H1 (cell line): ENCODE measurements around the gene MED31. TPM values are rescaled to one million over a fixed set of nuclear protein-coding genes. Genes with fewer than 3 reads are reported as not detected.

Experiments used
- CTCF ChIA-PET: fragments of 300-600 bp; sonication (Branson Sonifier 250); formaldehyde crosslinking; loops from one replicate; lab custom pipeline; 2021; ENCODE audit not compliant: partially characterized antibody; lab: Charles Lee
- POLR2A ChIA-PET: fragments of 300-600 bp; sonication (Branson Sonifier 250); formaldehyde crosslinking; loops from one replicate; lab custom pipeline; 2021; ENCODE audit warnings: inconsistent platforms; ENCODE audit not compliant: partially characterized antibody; lab: Charles Lee
- DNase-seq, 2 experiments: peaks; one replicate each; pipeline versions ENCODE4 v3.0.0 to v3.0.0-alpha.2; 2010 to 2022; ENCODE audit warnings: low spot score in 2 of 2, low read depth in 1 of 2, mixed read lengths in 1 of 2
- FAIRE-seq: peaks from 2 replicates; lab custom pipeline; 2011; peaks lifted over from hg19 to GRCh38; lab: Jason Lieb, UNC
- H2AFZ ChIP-seq: 2 replicates; pipeline ENCODE4 v1.8.1; 2012; ENCODE audit warnings: low read length, inconsistent platforms
- H2AK5ac ChIP-seq: 2 replicates; pipeline ENCODE4 v1.6.1; 2013; ENCODE audit warnings: low read depth, low read length
- H2BK120ac ChIP-seq: replicated peaks from 2 replicates; pipeline ENCODE3; 2013; ENCODE audit warnings: low read depth, low read length, inconsistent platforms
- H2BK12ac ChIP-seq: 2 replicates; pipeline ENCODE4 v1.6.1; 2013; ENCODE audit warnings: low read depth, low read length
- H2BK15ac ChIP-seq: 2 replicates; pipeline ENCODE4 v1.6.1; 2013; ENCODE audit warnings: low read length
- H2BK20ac ChIP-seq: 2 replicates; pipeline ENCODE4 v1.6.1; 2013; ENCODE audit warnings: low read length
- H2BK5ac ChIP-seq: 2 replicates; pipeline ENCODE4 v1.6.1; 2013; ENCODE audit warnings: low read depth, low read length
- H3K14ac ChIP-seq: 2 replicates; pipeline ENCODE4 v1.6.1; 2013; ENCODE audit warnings: inconsistent platforms; ENCODE audit not compliant: insufficient read length
- H3K18ac ChIP-seq: 2 replicates; pipeline ENCODE4 v1.6.1; 2013; ENCODE audit warnings: low read length; ENCODE audit errors: extremely low read depth
- H3K23ac ChIP-seq: 2 replicates; pipeline ENCODE4 v1.6.1; 2013; ENCODE audit warnings: inconsistent platforms; ENCODE audit not compliant: insufficient read length
- H3K23me2 ChIP-seq: 2 replicates; pipeline ENCODE4 v1.6.1; 2013; ENCODE audit warnings: low read depth, low read length
- H3K27ac ChIP-seq: 2 replicates; pipeline ENCODE4 v1.6.1; 2011; ENCODE audit warnings: low read depth, low read length, inconsistent platforms
- H3K27me3 ChIP-seq, 4 experiments: replicated peaks in 1 of 4; 1 replicate in 1 of 4; 2 replicates in 3 of 4; pipeline versions ENCODE4 v1.6.1 to v1.8.1; 2011 to 2013; ENCODE audit warnings: low read length in 3 of 4, mild to moderate bottlenecking in 3 of 4, inconsistent platforms in 2 of 4, mixed read lengths in 2 of 4, moderate library complexity in 1 of 4; ENCODE audit not compliant: control insufficient read depth in 3 of 4, insufficient read depth in 3 of 4; ENCODE audit errors: extremely low read depth in 1 of 4
- H3K36me3 ChIP-seq, 4 experiments: 2 replicates each; pipeline versions ENCODE4 v1.6.1 to v1.8.1; 2011 to 2013; ENCODE audit warnings: mild to moderate bottlenecking in 4 of 4, low read length in 3 of 4, moderate library complexity in 2 of 4, control low read depth in 1 of 4, inconsistent platforms in 1 of 4; ENCODE audit not compliant: insufficient read depth in 4 of 4, control insufficient read depth in 2 of 4
- H3K4ac ChIP-seq: replicated peaks from 2 replicates; pipeline ENCODE3; 2013; ENCODE audit warnings: low read length, low read depth, mixed read lengths, inconsistent platforms; ENCODE audit not compliant: insufficient read length
- H3K4me1 ChIP-seq, 4 experiments: replicated peaks in 1 of 4; 1 replicate in 1 of 4; 2 replicates in 3 of 4; pipeline versions ENCODE4 v1.6.1 to v1.8.1; 2011 to 2013; ENCODE audit warnings: low read length in 3 of 4, inconsistent platforms in 2 of 4, mixed read lengths in 1 of 4; ENCODE audit not compliant: insufficient read depth in 4 of 4, control insufficient read depth in 3 of 4
- H3K4me2 ChIP-seq, 2 experiments: 2 replicates each; pipeline versions ENCODE4 v1.6.1 to v1.8.1; 2011 to 2013; ENCODE audit warnings: low read depth in 2 of 2, low read length in 2 of 2, control low read depth in 1 of 2, inconsistent platforms in 1 of 2, mild to moderate bottlenecking in 1 of 2; ENCODE audit not compliant: insufficient read depth in 1 of 2
- H3K4me3 ChIP-seq, 4 experiments: fragments of 200-600, 300-600 bp in 1 of 4; sonication (generic), shearing (Covaris generic), sonication (Bioruptor Twin) in 1 of 4; 2 replicates each; pipeline versions ENCODE4 v1.5.1 to v1.8.1; 2011 to 2016; ENCODE audit warnings: low read length in 4 of 4, low read depth in 3 of 4, control low read depth in 2 of 4, inconsistent platforms in 2 of 4, mild to moderate bottlenecking in 2 of 4, mixed read lengths in 1 of 4, moderate library complexity in 1 of 4; ENCODE audit not compliant: insufficient read depth in 2 of 4; ENCODE audit errors: extremely low read depth in 1 of 4
- H3K56ac ChIP-seq: replicated peaks from 2 replicates; pipeline ENCODE3; 2013; ENCODE audit warnings: low read depth, mild to moderate bottlenecking, mixed read lengths, low read length, inconsistent platforms; ENCODE audit not compliant: insufficient read length
- H3K79me1 ChIP-seq: 2 replicates; pipeline ENCODE4 v1.6.1; 2013; ENCODE audit warnings: low read depth, low read length, control low read depth
- H3K79me2 ChIP-seq, 2 experiments: 2 replicates each; pipeline versions ENCODE4 v1.6.1 to v1.8.1; 2012 to 2013; ENCODE audit warnings: low read length in 2 of 2, mild to moderate bottlenecking in 2 of 2, inconsistent platforms in 1 of 2; ENCODE audit not compliant: insufficient read depth in 2 of 2, control insufficient read depth in 1 of 2
- H3K9ac ChIP-seq, 4 experiments: replicated peaks in 1 of 4; 1 replicate in 1 of 4; 2 replicates in 3 of 4; pipeline versions ENCODE4 v1.6.1 to v1.8.1; 2011 to 2013; ENCODE audit warnings: low read depth in 3 of 4, low read length in 3 of 4, control low read depth in 2 of 4, mild to moderate bottlenecking in 2 of 4, moderate library complexity in 2 of 4, inconsistent platforms in 1 of 4; ENCODE audit errors: extremely low read depth in 1 of 4
- H3K9me3 ChIP-seq, 2 experiments: 2 replicates each; pipeline versions ENCODE4 v1.6.1 to v1.8.1; 2012 to 2013; ENCODE audit warnings: mild to moderate bottlenecking in 2 of 2, moderate library complexity in 2 of 2, control low read depth in 1 of 2, inconsistent platforms in 1 of 2, low read depth in 1 of 2, low read length in 1 of 2, mixed read lengths in 1 of 2; ENCODE audit not compliant: insufficient read depth in 2 of 2
- H4K20me1 ChIP-seq, 2 experiments: replicated peaks in 1 of 2; 2 replicates each; pipeline versions ENCODE3 to v1.8.1; 2011 to 2013; ENCODE audit warnings: inconsistent platforms in 2 of 2, low read length in 2 of 2, mild to moderate bottlenecking in 1 of 2; ENCODE audit not compliant: insufficient read depth in 2 of 2, control insufficient read depth in 1 of 2
- H4K5ac ChIP-seq: 2 replicates; pipeline ENCODE4 v1.6.1; 2013; ENCODE audit warnings: low read length, low read depth, mixed read lengths, inconsistent platforms; ENCODE audit not compliant: insufficient read length
- H4K8ac ChIP-seq: 2 replicates; pipeline ENCODE4 v1.8.0; 2013; ENCODE audit warnings: mild to moderate bottlenecking, moderate library complexity, low read length, inconsistent platforms; ENCODE audit not compliant: insufficient read depth; ENCODE audit errors: extremely low read depth
- H4K91ac ChIP-seq: replicated peaks from 2 replicates; pipeline ENCODE3; 2013; ENCODE audit warnings: low read length, mixed read lengths, inconsistent platforms; ENCODE audit not compliant: insufficient read length
- BACH1 ChIP-seq: IDR thresholded peaks from 2 replicates; pipeline ENCODE4 v1.6.1; 2012; ENCODE audit warnings: low read length, improper control_type of control experiment
- BCL11A ChIP-seq, 2 experiments: IDR thresholded peaks; one replicate each; pipeline ENCODE4 v1.6.1; 2011; ENCODE audit warnings: low read depth in 2 of 2, low read length in 2 of 2, mild to moderate bottlenecking in 2 of 2
- CBX5 ChIP-seq: fragments of 300-800, 300-1000 bp; sonication (generic); IDR thresholded peaks from 2 replicates; pipeline ENCODE4 v1.7.1; 2016; ENCODE audit warnings: antibody characterized with exemption, low read length, low read depth
- CBX8 ChIP-seq: fragments of 300-800, 300-1000 bp; sonication (generic); IDR thresholded peaks from 2 replicates; pipeline ENCODE4 v1.7.1; 2016; ENCODE audit warnings: low read depth, low read length, borderline replicate concordance
- CREB1 ChIP-seq: IDR thresholded peaks from 2 replicates; pipeline ENCODE4 v1.6.1; 2012; ENCODE audit warnings: inconsistent platforms
- EP300 ChIP-seq, 2 experiments: IDR thresholded peaks; 1 replicate in 1 of 2; 2 replicates in 1 of 2; pipeline ENCODE4 v1.6.1; 2011 to 2012; ENCODE audit warnings: low read depth in 2 of 2, low read length in 2 of 2, mild to moderate bottlenecking in 2 of 2, borderline replicate concordance in 1 of 2, inconsistent platforms in 1 of 2, moderate library complexity in 1 of 2
- RAD21 ChIP-seq, 2 experiments: IDR thresholded peaks in 1 of 2; conservative IDR thresholded peaks in 1 of 2; 2 replicates each; pipeline ENCODE4 v1.6.1; 2011; ENCODE audit warnings: low read depth in 2 of 2, low read length in 2 of 2, improper control_type of control experiment in 1 of 2, inconsistent platforms in 1 of 2, mild to moderate bottlenecking in 1 of 2, moderate library complexity in 1 of 2
- SIX5 ChIP-seq: IDR thresholded peaks from 2 replicates; pipeline ENCODE4 v1.6.1; 2011; ENCODE audit warnings: mild to moderate bottlenecking, low read depth, low read length
- SRF ChIP-seq: IDR thresholded peaks from 2 replicates; pipeline ENCODE4 v1.6.1; 2011; ENCODE audit warnings: mild to moderate bottlenecking, low read depth, low read length, moderate library complexity
- YY1 ChIP-seq: IDR thresholded peaks from 2 replicates; pipeline ENCODE4 v1.6.1; 2011; ENCODE audit warnings: low read depth, mild to moderate bottlenecking, low read length
- WGBS, 2 experiments: shearing (Covaris generic) in 1 of 2; methylation state at CpG; one replicate each; pipeline versions ENCODE4 v1.1.6 to v1.1.7; 2013 to 2015; ENCODE audit warnings: low lambda C conversion rate in 2 of 2, mixed read lengths in 2 of 2, inconsistent platforms in 1 of 2, low coverage in 1 of 2, missing lambda C conversion rate in 1 of 2; ENCODE audit not compliant: insufficient replicate concordance in 2 of 2, insufficient coverage in 1 of 2, insufficient read length in 1 of 2; ENCODE audit errors: extremely low coverage in 1 of 2, missing lambda C conversion rate in 1 of 2; 5-methylcytosine and 5-hydroxymethylcytosine counted together
- polyA plus RNA-seq, 7 experiments: library from polyadenylated mRNA; depleted of rRNA in 3 of 7; stranded (reverse) in 5 of 7; unstranded in 2 of 7; fragments of >200 nt in 5 of 7; fragments of 200-250 nt in 2 of 7; gene quantifications; 1 replicate in 5 of 7; 2 replicates in 1 of 7; 4 replicates in 1 of 7; pipeline versions ENCODE4 v1.2.1 to v1.2.3, GENCODE V29; 2011 to 2013; ENCODE audit warnings: missing spikeins in 2 of 7, mixed read lengths in 2 of 7
- total RNA-seq: library from RNA; stranded (reverse); fragmentation: NEBNext Ultra II Directional; extraction: Animal tissue kit (Norgen Biotek cat#: 25700); gene quantifications from 2 replicates; pipeline ENCODE4 v1.2.1, GENCODE V29; 2021
- TF ChIP-seq, protein P1 (sequence below): IDR thresholded peaks from 2 replicates; pipeline ENCODE4 v1.6.1; 2012; ENCODE audit warnings: inconsistent platforms

MED31 gene
- total and polyA plus RNA-seq, 2 of the 8 experiments (the other 6 are each of a cell fraction or from before 2014, with no cell fraction given) = 4.6 to 12.3 TPM

DNA sequence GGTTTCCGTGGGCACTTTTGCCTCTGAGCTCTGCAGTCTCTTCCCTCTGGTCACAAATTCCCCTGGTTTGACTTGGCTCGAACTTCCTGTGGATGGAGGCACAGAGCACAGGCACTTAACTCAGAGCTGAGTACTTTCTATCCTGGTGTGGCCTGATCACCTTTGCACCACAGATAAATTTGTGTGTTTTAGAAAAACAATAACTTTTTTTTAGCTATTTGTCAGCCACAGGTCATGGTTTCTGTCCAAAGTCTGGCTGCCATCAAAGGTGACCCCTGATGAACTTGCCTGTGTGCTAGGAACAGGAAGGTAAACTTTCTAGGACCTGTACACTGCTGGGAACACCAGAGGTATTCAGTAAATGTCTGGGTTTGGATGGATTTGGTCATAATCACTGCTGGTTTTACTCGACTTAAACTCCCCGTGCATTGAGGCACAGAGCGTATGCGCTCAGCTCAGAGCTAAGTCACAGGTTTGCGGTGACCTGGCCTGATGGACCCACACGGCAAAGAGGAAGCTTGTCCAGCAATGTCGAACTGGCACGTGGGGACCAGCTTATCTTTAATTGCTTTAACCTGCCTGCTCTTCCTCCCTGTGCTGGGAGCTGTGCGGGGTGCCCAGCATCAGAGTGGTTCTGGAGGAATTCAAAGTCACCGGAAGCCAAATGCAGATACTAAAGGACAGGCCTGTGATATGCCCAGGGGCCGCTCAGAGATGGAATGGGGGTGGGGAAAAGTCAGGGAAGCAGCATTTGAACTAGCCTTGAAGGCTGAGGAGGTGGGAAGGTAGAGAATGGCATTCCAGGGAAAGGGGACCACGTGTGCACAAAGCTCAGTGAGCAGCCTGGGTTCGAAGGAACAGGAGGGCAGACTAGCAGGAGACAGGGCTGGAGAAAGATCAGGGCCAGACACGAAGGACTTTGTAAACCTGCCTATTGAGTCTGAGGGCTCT, 48.9 kb upstream of the MED31 start:
- no peak overlapping the region for H3K9ac ChIP-seq
- H3K79me1 ChIP-seq = no peaks in the 10 kb centered on the region
- no peak for FAIRE-seq
- H2AK5ac ChIP-seq = no peak overlapping the region
- no peak overlapping the region for H3K4ac ChIP-seq
- no peaks in the 10 kb centered on the region; a peak in 1 of 7 replicates for H3K4me1 ChIP-seq
- H4K20me1 ChIP-seq = no peaks in the 10 kb centered on the region
- no peak overlapping the region for H4K8ac ChIP-seq
- no peaks in the 10 kb centered on the region; a peak in 2 of 7 replicates for H3K27me3 ChIP-seq
- H2BK12ac ChIP-seq = peak overlapping the region; percentile 46; the same call in 1 of the 2 replicates
- H3K18ac ChIP-seq = no peak overlapping the region
- POLR2A ChIA-PET = interaction anchor here (0.8 to 2.0 kb wide), 2 partner anchors 9 to 11 kb away, joined by 3 to 4 read pairs; no protein-coding TSS in a partner anchor
- no peak overlapping the region for H3K23ac ChIP-seq
- CTCF ChIA-PET = interaction anchor here (1.1 to 5.8 kb wide), 13 partner anchors 9 to 210 kb away, joined by 3 to 72 read pairs (median 6); partner anchors contain the start of gene SLC13A5
- 86% methylated on average over 16 of the region's 16 CpGs; no CpG with 5 or more reads in 1 of the 2 experiments for WGBS, 2 experiments
- no peak overlapping the region for H3K27ac ChIP-seq
- H3K4me2 ChIP-seq = no peak overlapping the region
- no peak overlapping the region for H2AFZ ChIP-seq
- H3K14ac ChIP-seq = no peak overlapping the region
- no peak overlapping the region for H2BK15ac ChIP-seq
- H3K36me3 ChIP-seq = no peaks in the 10 kb centered on the region
- no peak overlapping the region for H4K91ac ChIP-seq
- no peaks in the 10 kb centered on the region for H3K79me2 ChIP-seq
- H3K4me3 ChIP-seq = no peak overlapping the region
- H2BK5ac ChIP-seq = no peak overlapping the region
- H2BK20ac ChIP-seq = no peak overlapping the region
- no peak overlapping the region for H3K56ac ChIP-seq
- H2BK120ac ChIP-seq = no peak overlapping the region
- H3K23me2 ChIP-seq = no peaks in the 10 kb centered on the region
- H4K5ac ChIP-seq = no peak overlapping the region
- H3K9me3 ChIP-seq = no peaks in the 10 kb centered on the region
- DNase-seq = no peak
- TF ChIP-seq RAD21 (IDR thresholded peaks at IDR 0.05 in 1 of 2, conservative IDR thresholded peaks at IDR 0.05 in 1 of 2; ENCODE audit: low read depth in 2 of 2, low read length in 2 of 2) = no peak
- no peak for TF ChIP-seq EP300 (IDR thresholded peaks at IDR 0.05; ENCODE audit: borderline replicate concordance in 1 of 2, low read depth in 2 of 2, low read length in 2 of 2)
- TF ChIP-seq CREB1 = no peak
- TF ChIP-seq SIX5 = no peak
- no peak for TF ChIP-seq SRF
- no peak for TF ChIP-seq CBX8
- no peak for TF ChIP-seq YY1
- TF ChIP-seq BCL11A (IDR thresholded peaks at IDR 0.05; ENCODE audit: low read depth in 2 of 2, low read length in 2 of 2) = no peak
- no peak for TF ChIP-seq CBX5
- TF ChIP-seq BACH1 = no peak
- TF ChIP-seq, protein P1, sequence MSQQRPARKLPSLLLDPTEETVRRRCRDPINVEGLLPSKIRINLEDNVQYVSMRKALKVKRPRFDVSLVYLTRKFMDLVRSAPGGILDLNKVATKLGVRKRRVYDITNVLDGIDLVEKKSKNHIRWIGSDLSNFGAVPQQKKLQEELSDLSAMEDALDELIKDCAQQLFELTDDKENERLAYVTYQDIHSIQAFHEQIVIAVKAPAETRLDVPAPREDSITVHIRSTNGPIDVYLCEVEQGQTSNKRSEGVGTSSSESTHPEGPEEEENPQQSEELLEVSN = no peak
